CD4-positive, alpha-beta T cell treated with Interleukin-4 for 4 hours (primary cell): ENCODE data around the gene CR2.
"Not testable (repeated sequence)": the region's sequence is repeated elsewhere in the genome, so short reads cannot be mapped to it uniquely, and the experiment has no call there.

Source experiments
- DNase-seq: peaks from one replicate; pipeline ENCODE4 v3.0.0-alpha.2; 2020

The CR2 gene

DNA sequence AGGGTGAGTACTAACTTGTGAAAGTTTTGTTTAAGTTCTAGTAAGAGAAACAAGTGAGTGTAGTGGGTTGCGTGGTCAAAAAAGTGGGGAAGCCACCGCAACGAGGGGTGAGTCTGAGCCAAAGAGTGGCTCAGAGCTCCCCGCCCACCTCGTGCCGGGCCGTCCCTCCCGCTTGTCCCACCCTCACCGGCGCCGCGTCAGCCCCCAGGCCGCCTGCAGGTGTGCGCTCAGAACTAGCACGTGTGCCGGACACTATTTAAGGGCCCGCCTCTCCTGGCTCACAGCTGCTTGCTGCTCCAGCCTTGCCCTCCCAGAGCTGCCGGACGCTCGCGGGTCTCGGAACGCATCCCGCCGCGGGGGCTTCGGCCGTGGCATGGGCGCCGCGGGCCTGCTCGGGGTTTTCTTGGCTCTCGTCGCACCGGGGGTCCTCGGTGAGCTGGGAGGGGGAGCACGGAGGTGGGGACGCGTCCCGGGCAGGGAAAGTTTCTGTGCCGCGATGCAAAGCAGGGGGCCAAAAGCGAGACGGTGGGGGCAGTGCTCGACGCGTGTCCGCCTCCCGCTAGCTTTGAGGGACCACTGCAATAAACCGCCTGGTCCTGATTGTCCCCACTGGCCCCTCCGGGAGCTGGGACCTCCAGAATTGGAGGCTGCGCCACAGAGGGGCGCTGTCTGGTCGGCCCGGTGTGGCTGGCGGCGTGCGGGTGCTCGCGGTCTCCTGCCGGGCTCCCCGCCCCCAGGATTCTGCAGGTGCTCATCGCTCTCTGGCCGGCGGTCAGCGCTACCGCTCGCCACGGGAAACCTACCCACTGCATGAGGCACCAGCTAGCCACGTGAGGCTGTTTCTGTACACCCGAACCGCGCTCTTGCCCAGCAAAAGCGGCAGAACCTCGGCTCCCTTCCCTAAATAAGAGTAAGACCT lies at the start of gene CR2:
Gene CR2 (plus strand): TSS at position 283 of the 919 bp plus-strand sequence. CDS start 91 bp downstream, at position 374.
- DNase-seq, result peak; percentile 11

DNA sequence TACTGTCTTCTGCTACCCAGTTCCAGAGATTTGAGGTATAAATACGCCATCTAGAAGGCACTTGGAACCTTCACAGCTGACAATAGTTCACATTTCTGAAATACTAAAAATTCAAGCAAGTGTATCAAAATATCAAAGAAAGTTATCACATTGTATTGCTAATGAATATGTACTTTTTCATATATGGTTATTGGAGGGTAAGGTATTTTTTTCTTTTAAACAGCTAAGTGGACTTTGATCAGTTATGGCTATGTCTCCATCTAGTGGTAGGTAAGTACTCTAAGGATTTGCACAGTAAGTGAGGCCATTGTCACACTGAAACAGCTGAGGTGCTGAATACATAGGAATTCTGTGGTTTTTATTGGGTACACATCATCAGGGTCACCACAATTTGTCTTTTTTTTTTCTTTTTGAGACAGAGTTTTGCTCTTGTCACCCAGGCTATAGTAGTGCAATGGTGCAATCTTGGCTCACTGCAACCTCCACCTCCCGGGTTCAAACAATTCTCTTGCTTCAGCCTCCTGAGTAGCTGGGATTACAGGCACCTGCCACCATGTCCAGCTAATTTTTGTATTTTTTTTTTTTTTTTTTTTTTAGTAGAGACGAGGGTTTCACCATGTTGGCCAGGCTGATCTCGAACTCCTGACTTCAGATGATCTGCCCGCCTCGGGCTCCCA lies 49.1 kb upstream of the CR2 start:
- peak; percentile 73 for DNase-seq

DNA sequence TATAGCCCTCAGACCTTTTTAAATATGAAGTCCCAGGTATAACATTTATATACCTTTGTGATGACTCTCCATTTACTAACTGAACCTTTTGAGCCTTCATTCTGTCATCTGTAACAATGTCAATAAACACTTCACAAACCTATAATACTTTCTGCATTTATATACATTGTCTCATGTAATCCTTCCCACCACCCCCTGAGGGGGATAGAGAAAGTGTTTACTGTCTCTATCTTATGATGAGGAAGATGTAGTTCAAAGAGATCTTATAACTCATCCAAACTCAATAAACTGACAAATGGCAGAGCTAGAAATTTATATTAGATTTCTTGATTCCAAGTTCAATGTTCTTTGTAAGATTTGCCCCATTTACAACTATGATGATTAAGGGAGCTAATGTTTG lies 48.3 kb upstream of the CR2 start:
- no peak for DNase-seq

DNA sequence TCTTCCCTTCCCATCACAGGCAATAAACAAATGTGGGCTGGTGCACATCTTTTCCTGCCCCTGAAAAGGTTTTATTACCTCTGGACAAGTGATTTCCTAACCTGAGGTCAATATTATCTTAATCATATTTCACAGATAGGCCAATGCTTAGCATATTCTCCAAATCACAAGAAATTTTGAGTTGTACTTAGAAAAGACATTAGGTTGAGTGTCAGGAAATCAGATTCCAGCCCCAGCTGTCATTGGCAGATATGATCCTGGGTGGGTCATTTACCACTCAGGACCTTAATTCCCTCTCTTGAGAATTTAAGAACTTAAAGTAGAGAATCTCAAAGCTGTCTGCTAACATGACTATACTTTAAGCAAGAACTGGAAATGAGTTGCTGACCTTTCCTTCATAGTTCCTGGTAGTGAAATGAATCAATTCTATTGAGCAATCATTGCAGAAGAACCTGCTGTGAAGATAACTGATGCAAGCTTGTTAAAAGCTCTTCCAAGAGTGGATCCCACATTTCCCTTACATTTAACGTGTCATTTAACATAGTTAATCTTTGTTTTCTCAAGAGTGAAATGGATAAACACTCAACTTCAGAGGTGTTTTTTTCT lies 46.4 kb upstream of the CR2 start:
- no peak for DNase-seq

DNA sequence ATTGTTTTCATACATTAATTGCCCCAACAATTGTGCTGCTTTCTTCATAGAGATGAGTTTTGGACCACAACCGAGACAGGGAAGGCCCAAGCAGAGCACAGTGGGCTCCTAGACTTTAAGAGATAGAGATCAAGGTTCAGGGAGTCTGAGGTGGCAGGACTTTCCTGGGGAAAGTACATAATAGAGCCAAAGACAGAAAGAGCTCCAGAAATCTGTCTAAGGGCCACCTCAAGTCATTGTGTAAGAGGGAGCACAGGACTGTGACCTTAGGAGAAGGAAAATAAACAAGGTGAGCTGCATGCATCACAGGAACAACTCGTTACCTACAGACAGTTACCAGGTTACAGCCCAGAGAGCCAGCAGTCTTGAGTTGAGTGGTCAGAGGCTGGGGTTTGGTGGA lies 41.3 kb upstream of the CR2 start:
- no peak for DNase-seq

DNA sequence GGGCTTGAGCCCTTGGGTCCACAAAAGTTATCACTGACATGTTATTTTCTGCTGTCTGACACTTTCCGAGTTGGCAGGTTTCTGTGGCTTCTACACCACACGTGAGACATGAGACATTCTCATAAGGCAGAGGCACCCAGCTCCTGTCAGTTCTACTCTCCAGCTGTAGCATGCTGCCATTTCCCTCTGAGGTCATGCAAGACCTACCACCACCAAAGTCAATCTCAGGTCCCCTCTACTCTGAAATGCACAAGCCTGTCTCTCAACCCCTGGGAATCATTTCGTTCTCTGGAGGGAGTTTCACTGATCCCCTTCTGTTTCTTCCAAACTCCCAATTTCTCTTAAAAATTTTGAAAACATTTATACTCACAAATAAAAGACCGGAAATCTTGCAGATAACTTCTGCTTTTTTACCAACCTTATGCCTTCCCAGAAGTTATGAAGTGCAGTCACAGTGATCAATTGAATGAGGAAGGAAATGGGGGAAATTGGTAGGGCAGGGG lies 39.5 kb upstream of the CR2 start:
- DNase-seq, result no peak

DNA sequence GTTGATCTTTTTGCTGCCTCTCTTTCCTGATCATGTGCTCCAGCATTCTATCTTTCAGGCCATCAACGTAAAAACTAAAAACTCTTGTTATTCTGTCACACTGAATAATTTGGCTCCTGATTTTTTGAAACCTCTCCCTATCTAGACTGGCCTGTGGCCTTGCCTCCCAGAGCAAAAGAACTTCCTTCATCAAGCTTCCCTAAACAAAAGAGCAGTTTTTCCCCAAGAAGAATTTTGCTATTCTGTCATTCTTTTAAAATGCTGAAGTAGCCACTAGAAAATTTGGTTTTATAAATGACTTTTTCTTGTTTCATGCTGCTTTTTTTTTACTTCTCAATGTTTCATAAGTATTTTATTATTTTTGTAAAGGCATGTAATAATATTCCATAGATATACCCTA lies 37.1 kb upstream of the CR2 start:
- no peak for DNase-seq

DNA sequence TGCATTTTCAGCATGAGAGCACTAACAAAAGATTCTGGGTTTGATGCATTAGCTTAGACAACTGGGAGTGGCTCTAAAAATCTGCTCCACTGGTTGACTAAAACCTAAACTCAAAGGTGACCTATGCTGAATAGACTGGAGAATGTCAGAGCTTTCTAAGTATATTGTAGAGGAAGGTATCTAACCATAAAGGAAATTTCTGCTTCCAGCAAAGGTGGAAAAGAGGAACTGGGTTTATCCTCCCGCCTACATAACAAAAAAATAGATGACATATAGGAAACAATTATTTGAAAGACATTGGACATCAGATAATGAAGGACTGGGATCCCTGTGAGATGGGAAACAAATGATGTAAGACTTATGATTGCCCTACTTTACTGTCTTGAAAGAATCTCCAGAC lies 35.8 kb upstream of the CR2 start:
- DNase-seq, result no peak

DNA sequence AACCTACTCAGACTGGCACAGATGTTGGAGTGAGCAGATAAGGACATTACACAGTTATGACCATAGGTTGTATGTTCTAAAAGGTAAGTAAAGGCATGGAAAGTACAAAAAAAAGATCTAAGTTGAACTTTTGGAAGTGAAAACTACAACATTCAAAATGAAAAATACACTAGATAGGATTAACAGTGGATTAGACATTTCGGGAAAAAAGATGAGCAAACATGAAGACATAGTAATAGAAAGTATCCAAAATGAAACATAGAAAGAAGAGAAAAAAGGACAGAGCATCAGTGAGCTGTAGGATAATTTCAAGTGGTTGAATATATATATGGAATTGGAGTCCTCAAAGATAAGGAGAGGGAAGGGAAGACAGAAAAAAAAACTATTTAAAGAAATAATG lies 34.0 kb upstream of the CR2 start:
- DNase-seq, result no peak

DNA sequence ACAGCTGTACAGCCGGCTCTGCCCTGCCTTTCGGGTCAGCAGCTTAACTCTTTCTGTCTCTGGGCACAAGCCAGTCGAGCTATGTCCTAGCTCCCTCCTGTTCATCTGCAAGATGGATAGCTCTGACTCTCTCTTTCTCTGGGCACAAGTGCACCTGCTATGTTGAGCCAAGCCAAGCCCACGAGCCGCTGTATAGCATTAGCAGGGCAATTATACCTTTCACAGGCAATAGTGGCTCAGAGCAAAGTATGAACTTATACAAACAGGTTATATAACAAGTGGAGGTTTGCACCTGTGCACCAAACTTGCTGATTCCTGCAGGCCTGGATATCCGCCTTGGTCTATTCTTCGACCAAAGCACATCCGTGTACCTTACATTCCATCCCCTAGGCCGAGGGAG lies 33.0 kb upstream of the CR2 start:
- DNase-seq, result no peak

DNA sequence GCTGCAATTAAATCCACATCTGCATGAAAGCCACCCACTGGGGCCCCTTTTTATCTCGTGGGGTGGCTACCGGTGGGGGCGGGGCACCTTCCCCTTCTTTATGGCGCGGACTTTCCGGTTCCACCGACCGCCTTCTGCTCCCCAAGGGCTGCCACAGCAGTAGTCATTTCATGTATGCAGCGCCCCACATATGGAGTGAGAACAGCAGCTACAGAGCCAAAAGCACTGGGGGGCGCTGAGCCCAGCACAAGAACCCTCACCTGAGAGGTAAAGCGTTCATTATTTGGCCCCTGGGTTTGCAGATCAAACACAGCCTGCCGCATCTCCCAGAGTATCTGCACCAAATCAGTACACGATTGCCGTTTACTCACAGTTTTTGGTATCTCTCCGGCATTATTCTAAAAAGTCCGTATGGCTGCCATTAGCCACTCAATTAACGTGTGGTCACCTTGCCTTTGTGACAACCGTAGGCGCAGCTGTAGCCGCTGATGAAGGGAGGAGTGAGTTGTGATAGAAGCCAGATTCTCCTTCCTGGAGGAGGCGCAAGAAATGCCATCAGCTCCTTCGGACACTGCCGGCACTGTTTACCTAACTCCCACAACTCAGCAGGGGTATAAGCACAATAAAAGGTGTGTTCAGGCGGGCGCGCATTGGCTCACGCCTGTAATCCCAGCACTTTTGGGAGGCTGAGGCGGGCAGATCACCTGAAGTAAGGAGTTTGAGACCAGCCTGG lies 30.4 kb upstream of the CR2 start:
- DNase-seq, result no peak

DNA sequence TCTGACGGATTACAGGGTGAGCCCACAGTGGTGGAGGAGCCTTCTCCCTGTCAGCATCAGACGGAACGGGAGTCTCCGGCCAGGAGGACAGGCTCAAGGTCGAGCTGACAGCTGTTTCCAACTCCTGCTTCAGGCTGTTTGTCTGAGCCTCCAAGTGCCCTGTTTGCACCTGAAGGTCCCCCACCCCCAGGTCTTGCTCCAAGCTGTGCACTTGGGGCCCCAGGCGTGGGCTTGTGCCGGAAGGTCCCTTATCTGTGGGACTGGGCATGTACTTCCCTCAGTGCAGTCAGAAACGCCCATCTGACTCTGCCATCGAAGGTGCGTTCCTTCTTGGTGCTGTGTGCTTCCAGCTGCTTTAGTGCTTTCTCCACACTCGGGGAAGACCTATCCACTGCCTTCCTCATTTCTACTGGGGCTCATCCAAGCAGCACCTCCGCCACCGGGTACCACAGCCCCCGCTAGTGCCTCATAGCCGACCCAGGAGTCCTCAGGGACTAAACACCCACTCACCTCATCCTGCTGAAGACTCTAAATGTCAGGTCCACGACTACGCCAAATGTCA lies 29.5 kb upstream of the CR2 start:
- no peak for DNase-seq

DNA sequence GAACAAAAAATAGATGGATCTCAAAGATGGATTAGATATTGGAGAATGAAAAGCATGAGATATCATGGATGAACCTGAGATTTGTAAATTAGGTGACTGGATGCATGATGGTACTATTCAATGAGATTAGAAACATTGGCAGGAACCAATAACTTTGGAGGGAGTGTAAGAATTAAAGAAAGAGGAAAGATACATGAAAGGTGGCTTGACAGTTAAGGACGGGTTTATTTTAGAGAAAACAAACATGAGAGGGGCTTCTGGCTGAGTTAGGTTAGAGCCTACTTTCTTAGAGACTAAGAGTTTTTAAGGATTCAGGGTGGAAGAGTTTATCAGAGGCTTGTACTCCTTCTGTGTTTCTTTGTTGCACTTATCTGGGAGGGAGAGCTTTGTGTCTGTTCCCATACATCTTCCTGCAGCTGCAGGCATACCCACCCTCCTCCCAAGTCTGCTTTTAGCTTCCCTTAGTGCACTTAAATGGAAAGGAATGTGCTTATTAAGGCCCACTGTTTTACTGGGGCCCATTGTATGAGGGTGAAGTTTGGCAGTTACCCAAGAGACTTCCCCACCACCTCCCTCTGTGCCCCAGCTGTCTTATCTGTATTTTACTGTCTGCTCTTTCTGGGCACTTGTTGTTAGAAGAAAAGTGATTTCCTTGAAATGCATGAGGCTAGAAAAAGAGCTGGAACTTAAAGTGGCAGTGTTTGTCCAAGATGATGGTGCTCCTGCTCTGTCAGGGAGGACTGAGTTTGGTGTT lies 26.1 kb upstream of the CR2 start:
- DNase-seq, result no peak

DNA sequence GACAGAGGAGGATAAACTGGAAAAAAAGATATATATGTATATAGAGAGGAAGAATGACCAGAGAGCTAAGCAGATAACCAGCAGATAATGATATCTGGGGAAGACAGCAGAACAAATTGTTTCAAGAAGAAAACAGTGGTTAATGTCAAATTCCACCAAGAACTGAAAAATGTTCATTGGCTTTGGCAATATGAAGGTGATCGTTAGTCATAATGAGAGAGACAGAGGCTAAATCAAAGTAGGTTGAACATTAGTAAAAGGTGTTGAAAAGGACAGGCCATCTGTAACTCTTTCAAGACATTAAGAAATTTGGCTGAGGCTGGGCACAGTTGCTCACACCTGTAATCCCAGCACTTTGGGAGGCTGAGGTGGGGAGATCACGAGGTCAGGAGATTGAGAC lies 25.3 kb upstream of the CR2 start:
- no peak for DNase-seq

DNA sequence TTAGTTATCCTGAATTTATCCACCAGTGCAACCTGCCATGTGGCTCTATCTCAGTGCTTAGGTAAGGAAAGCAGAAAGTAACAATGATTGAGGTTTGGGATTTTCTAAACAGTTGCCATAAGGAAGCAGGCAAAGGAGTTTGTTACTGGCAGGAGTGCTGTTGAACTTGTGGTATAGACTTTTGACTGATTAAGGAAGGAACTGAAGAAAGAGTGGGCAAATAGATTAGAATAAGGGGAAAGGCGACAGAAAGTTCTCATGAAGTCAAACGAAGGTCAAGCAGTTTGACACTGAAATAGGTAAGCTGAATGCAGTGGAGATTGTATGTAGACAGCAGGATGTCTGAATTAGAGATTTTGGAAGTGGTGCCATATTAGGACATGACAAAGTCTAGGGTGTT lies 24.2 kb upstream of the CR2 start:
- no peak for DNase-seq

DNA sequence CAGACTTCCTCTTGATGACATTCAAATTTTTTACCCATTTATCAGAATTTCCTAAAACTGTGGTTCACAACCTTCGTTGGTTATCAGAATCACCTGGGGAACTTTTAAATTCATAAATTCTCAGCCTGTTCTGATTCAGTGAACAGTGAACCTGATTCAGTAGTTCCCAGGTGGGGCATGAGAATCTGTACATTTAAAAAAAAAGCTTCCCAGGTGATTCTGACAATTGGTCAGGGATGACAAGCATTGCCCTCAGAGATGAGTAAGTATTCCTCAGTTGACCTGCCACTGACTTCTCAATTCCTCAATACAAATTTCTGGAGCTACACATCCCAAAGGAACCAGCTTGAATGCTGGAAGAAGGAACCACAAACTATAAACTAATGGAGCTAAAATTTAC lies 23.5 kb upstream of the CR2 start:
- no peak for DNase-seq

DNA sequence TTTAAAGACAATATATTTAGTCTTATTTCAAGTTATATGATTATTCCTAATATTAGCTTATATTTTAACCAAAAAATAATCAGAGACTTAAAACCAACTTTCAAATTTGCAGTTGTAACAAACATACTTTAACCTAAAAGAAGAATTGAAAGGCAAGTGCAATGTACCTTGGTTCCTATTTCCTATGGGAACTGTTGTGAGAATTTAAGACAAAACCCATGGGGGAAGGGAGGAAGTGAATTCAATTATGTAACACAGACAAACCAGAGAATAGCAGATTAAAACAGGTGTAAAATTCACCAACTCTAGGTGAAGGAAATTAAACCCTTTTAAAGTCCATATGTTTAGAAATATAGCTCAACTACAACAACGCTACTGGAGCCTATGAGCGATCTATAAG lies 22.6 kb upstream of the CR2 start:
- no peak for DNase-seq

DNA sequence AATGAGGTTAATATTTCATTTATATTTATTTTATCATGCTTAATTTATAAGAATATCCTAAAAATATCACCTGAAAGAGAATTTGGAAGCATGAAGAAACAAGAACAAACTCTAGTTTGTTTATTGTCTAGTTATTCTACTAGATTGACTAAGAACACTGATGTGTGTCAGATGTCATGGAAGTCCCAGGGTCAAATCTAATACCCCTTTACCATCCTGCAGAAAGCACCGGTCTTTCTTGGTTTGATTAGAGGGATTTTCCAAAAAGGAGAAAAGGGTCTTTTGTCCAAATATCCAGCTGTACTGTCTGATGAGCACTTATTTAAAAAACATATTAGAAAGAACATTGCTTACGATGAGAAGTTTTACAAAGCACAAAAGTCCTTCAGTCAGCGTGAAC lies 20.7 kb upstream of the CR2 start:
- DNase-seq, result no peak

DNA sequence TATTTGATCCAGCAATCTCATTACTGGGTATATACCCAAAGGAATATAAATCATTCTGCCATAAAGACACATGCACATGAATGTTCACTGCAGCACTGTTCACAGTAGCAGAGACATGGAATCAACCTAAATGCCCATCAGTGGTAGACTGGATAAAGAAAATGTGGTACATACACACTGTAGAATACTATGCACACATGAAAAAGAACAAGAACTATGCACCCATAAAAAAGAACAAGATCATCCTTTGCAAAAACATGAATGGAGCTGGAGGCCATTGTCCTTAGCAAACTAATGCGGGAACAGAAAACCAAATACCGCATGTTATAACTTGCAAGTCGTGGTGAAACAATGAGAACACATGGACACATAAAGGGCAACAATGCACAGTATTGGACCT lies 17.4 kb upstream of the CR2 start:
- DNase-seq, result not testable (repeated sequence)

DNA sequence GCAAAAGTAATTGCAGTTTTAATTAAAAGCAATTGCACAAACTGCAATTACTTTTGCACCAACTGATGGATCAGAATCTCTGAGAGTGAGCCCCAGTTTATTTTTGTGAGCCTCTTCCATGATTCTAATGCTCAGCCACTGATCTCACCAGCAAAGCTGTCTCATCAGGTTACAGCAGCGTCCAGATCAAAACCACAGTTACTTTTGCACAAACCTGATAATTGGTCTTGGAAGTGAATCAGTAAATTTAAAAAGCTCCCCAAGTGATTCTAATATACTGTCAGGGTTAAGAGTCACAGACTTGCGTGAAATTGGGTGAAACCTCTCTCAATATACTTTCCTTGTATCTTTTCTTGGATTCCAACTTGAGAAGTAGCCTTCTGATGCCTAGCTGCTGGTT lies 13.5 kb upstream of the CR2 start:
- no peak for DNase-seq

DNA sequence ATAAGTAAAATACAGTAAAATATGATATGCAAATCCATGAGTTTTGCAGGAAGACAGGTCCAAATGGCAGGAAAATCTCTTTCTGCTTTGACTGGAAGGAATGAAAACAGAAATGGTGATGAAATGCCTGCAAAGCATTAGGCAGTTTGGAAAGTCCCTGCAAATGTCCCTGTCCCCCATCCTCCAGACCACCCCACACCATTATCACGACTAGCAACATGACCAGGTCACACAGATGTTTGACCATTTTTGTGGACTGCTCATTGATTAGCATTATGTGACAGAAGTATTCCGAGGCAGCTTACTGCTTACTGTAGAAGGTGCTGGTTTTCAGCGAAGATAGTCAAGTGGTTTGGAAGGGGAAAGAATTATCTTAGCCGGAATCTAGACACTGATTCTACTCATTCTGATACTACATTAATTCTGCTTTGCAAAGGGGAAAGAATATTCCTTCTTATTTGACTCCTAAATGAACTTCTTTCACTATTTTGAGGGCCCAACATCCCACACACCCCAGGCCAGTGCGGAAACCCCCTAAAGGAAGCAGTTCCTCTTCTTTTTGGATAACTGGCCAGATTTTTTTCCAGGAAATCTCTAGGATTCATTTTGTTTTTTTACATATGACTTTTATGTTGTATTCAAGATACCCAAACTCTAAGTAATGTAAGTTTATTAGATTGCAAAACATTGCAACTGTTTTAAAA lies 9.5 kb upstream of the CR2 start:
- DNase-seq, result no peak

DNA sequence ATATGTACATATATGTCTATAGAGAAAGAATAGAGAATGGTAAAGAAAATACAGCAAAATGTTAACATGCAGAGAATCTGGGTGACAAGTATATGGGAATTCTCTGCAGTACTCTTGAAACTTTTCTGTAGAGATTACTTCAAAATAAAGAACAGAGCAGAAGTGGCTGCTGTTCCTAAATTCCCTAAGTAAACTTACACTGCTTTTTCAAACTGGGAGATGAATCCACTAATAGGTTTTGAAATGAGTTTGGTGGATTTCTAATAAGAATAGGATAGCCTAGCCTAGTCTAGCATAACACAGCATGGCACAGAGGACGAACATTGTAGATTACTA lies 450 bp upstream of the CR2 start:
- DNase-seq, result no peak
